GM19395 (cell line): ENCODE results near the gene MIEN1.
"Not testable (repeated sequence)": the region's sequence is repeated elsewhere in the genome, so short reads cannot be mapped to it uniquely, and the experiment has no call there.

Experiments
- ATAC-seq: cut with Tn5 transposase; IDR thresholded peaks from one replicate; pipeline ENCODE4 v1.9.1; 2021; ENCODE audit warnings: mild to moderate bottlenecking, moderate library complexity; ENCODE audit not compliant: unreplicated experiment

Gene MIEN1

DNA sequence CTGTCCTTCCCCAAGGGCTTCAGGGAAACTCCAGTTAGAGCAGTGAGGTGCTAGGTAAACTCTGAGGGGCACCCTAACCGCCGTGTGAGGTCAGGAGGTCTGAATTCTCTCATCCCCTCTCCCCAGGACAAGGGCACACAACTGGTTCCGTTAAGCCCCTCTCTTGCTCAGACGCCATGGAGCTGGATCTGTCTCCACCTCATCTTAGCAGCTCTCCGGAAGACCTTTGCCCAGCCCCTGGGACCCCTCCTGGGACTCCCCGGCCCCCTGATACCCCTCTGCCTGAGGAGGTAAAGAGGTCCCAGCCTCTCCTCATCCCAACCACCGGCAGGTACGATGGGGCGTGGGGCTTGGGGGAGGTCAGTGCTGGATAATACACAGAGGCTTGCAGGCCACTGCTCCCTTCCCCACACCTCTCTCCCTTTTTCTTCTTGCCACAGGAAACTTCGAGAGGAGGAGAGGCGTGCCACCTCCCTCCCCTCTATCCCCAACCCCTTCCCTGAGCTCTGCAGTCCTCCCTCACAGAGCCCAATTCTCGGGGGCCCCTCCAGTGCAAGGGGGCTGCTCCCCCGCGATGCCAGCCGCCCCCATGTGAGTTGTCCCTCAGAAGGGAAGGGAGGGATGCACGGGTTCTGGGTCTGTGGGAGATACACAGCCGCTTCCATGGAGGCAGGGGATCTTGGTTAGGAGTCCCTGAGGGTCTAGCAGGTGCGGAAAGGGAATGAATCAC lies 12.0 kb upstream of the MIEN1 start:
- ATAC-seq = no peak

DNA sequence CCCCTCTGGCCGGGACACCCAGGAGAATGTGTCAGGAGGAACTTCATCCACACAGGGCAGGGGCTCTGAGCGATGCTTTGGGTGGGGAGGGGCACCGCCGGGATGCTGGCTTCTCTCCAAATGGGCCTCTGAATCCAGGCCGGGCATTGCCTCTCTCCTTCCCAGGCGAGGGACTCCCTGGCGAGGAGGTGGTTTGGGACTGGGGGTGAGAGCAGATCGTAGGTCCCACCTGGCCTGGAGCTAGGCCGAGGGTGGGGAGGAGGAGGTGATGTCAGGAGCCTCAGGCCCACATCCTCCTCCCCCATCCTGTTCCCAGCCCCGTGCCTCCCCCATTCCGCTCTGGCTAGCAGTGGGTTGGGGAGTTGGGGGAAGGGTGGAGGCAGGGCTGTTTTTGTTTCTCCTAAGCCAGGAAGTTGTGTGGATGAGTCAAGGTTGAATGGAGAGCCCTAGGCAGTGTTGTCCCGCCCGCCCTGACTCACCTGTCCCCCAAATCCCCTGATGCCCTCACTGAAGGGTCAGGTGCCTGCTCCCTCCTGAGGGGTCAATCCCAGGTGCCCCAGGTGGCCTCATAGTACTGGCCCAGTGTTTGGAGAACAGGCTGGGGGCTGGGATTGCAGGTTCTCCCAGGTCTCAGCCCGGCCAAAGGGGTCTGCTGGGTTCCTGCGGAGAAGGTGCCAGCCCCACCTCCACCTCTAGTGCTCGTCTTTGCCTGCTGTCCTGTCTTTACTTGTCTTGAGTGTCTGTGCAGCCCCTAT lies 10.2 kb upstream of the MIEN1 start:
- ATAC-seq = no peak

DNA sequence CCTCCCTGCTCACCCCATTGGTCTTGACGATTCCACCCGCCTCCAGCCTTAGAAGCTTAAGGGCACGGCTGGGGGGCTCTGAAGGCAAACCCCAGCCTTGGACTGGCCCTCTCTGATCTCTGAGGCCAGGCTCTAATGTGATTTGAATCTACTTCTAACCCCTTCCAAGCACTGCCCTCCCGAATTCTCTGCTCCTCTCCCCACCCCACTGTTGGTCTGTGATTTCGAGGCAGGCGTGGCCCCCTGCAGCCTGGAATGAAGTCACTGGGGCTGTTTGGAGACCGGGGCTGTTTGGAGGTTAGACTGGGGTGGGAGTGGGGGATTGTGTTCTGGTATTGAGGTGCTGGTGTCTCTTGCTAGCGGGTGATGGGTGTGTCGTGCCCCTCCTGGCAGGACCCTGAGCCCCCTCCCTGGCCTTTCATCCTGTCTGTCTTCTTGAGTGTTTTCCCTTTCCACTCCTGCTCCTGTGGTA lies 9.6 kb upstream of the MIEN1 start:
- no peak for ATAC-seq

DNA sequence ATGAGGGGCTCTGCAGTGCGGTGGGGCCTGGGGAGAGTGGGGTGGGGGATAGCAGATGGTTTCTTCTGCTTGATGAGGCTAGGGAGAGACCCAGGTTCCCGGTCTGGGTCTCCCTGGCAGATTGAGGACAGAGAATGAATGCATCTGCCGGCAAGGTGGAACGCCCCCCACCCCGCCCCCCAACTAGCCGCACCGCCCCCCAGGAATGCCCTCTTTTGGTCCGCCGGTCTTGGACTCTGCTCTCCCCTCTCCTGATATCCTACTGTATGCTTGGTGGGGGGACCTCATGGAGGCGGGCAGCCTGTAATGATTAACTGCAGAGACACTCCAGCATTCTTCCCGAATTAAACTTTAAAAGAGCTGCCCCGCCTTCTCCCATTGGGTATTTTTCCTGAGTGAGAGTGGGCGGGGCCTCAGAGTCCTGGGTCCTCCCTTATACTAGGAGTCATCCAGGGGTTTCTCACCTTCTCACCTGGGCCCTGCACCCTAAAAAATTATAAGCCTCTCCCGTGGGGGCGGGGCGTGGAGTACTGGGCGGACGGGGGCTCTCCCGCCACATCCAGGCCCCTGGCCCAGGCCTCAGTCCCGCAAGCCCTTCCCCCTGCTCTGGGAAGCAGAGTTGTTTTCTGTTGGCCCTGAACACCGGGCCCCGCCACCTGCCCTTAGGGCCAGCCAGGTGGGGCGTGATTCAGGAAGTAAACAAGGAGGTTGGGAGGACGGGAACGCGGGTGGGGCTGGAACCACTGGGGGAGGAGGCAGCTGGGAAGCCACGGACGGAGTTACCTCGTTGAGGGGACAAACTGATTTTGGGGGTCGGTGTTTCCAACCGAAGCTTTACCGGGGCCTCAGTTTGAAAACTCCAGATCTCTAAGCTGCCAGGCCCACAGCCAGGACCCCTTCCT lies 8.9 kb upstream of the MIEN1 start:
- no peak for ATAC-seq

DNA sequence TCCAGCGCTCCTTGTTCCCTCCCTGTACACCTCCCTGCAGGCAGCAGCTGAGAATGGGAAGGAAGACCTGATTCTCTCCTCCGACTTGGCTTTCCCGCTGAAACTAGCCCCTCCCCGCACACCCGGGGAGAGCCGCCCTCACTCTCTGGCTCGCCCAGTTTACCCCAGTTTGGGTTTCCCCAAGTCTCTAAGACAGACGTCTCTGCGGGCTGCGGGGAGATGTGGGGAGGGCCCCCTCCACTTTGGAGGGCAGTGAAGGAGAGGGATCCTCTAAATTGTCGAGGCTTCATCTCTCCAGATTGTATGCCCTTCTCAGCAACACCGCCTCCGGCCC lies 8.2 kb upstream of the MIEN1 start:
- no peak for ATAC-seq

DNA sequence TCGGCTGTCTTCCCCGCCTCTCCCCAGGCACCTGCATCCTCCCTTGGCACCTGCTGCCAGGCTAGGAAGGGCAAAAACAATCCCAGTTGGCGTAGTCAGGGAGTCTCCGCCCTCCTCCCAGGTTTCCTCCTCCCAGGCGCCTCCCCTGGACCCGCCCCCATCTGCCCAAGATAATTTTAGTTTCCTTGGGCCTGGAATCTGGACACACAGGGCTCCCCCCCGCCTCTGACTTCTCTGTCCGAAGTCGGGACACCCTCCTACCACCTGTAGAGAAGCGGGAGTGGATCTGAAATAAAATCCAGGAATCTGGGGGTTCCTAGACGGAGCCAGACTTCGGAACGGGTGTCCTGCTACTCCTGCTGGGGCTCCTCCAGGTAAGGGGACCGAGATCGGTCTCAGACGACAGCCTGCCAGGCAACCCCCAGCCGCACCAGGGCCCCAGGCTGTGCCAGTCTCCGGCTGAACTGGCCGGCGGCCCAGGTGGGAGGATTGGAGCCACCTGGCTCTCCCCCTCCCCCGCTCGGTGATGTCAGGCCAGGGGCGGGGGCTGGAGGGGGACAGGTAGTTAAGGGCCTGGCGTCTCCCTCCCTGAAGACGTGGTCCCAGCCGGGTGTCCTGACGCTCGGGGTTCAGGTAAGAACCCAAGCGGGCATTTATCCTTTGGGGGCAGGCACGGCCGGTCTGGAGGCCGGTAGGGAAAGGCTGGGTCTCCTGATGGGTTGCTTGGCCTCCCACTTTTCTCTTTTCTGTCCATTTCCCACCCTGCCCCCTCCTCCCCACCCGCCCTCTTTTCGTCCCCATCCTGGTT lies 7.6 kb upstream of the MIEN1 start, which contains the start of gene GRB7:
TSS of gene GRB7 (plus strand) at position 179 of the 808 bp plus-strand sequence. CDS start 4,364 bp downstream, outside the sequence.
- no peak for ATAC-seq

DNA sequence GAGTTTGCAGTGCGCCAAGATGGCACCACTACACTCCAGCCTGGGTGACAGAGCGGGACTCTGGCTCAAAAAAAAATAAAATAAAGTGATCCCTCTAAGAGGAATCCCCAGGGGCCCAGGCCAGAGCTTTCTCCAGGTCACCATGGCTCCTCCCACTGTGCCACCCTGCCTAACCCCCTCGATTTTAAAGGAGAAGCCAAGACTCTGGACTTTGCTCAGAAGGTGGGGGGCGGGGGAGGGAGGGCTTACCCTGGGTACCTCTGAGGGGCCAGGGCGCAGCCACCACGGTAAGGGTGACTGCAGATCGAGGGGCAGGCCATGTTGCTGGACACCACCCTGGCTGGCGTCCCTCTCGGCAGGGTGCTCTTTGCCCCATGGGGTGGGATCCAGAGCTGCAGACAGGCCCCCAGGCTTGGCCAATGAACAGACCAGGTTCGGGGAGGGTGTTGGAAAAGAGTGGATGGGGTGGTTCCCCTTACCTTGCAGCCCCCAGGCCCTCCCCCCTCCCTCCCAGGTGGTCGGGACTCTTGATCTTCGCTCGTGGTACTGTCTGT lies 7.0 kb upstream of the MIEN1 start:
- no peak for ATAC-seq

DNA sequence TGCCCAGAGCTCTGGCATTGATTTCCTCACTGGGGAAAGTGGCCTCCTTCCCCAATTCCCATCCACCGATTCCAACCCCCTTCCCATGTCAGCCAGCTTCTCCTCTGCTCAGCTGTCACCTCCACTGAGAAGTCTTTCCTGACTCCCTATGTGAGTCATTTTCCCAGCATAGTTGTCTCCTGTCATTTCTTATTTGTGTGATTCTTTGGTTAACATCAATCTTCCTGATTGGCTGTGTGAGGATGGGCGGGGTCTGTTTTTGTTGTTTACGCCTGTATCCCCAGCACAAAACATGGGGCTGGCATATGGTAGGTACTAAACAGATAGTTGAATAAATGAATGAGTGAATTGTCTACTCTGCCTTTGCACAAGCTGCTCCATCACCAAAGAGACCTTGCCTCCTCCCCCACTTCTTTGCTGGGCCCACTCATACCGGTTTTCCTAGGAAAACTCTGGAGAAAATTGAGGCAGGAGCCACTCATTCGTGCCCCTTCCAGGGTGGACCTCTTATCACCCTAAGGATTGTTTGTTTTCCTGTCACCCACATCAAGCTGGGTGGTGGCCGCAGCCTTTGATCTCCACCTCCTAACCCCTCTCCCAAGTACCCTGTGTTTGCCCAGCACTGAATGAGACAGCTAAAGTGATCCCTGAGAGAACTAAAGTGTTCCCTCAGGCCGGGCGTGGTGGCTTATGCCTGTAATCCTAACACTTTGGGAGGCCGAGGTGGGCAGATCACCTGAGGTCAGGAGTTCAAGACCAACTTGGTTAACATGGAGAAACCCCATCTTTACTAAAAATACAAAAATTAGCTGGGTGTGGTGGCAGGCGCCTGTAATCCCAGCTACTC lies 6.2 kb upstream of the MIEN1 start:
- no peak for ATAC-seq

DNA sequence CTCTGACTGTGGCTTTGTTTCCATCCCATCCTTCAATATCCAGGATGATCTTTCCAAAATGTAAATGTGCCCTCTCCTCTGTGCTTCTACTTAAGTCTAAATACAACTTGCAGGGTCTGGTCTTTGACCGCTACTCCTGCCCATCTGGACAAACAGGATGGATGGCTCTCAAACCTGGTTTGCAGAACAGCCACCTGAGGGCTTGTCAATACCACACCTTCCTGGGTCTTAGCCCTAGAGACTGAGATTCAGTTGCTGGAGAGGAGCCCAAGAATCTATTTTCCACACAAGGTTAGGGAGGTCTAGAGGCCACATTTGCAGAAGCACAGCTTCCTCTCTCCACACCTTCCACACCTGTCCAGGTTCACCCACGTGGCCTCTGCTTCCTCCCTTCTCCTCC lies 5.5 kb upstream of the MIEN1 start:
- no peak for ATAC-seq

DNA sequence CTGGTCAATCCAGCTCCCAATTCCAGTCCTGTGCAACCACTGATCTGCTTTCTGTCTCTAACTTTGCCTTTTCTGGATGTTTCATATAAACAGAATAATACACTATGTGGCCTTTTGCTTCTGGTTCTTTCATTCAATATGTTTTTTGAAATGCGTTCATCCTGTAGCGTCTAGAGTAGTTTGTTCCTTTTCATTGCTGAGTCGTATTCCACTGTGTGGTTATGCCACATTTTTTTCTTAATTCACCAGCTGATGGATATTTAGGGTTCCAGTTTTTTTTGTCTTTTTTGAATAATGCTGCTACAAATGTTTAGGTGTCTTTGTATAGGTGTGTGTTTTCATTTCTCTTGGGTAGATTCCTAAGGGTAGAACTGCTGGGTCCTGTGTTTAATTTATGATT lies 2.3 kb upstream of the MIEN1 start:
- ATAC-seq = no peak

DNA sequence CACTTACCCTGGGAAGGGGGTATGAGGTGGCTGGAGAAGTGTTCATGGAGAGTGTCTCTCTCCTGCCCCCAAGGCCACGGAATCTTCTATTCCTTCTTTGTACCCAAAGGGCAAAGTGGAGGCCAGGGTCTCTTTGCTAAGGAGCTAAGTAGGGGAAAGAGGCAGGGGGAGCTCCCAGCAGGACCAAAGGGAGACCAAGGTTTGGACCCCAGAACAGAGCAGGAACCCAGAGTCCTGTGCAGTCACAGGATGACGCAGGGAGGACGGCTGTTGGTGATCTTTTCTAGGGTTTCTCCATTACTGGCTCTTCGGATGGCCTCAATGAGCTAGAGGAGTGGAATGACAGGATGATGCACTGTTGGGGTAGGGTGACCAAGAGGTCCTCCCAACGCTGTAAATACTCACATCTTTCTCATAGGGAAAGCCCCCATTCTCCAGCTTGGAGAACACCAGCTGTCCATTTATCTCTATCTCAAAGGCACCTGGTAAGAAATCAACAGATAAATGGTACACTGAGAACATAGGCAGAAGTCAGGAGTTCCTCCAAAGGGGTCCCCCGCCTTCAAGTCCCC lies 966 bp downstream of the MIEN1 start:
- no peak for ATAC-seq

DNA sequence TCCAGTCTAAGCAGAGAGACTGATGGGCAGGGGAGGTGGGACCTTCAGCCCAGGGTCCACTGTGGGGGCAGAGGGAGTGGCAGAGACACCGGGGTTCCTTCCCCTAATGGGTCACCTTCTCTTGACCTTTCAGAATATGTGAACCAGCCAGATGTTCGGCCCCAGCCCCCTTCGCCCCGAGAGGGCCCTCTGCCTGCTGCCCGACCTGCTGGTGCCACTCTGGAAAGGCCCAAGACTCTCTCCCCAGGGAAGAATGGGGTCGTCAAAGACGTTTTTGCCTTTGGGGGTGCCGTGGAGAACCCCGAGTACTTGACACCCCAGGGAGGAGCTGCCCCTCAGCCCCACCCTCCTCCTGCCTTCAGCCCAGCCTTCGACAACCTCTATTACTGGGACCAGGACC lies 2.8 kb downstream of the MIEN1 start:
- ATAC-seq = no peak

DNA sequence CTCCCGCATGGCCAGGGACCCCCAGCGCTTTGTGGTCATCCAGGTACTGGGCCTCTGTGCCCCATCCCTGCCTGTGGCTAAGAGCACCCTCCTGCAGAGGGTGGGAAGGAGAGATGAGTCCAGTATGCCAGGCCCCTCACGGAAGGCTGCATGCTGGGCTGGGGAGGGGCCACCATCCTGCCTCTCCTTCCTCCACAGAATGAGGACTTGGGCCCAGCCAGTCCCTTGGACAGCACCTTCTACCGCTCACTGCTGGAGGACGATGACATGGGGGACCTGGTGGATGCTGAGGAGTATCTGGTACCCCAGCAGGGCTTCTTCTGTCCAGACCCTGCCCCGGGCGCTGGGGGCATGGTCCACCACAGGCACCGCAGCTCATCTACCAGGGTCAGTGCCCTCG lies 3.7 kb downstream of the MIEN1 start:
- ATAC-seq = no peak

DNA sequence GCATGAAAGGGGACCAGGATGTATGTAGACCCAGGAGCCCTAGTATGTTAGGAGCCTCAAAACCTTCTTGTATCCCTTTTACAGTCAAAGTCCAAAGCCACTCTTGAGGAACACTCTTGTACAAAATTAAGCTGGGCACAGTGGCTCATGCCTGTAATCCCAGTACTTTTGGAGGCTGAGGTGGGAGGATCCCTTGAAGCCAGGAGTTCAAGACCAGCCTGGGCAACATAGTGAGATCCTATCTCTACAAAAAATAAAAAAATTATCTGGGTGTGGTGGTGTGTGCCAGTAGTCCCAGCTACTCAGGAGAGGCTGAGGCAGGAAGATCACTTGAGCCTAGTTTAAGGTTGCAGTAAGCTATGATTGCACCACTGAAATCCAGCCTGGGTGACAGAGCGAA lies 4.4 kb downstream of the MIEN1 start:
- ATAC-seq = not testable (repeated sequence)

DNA sequence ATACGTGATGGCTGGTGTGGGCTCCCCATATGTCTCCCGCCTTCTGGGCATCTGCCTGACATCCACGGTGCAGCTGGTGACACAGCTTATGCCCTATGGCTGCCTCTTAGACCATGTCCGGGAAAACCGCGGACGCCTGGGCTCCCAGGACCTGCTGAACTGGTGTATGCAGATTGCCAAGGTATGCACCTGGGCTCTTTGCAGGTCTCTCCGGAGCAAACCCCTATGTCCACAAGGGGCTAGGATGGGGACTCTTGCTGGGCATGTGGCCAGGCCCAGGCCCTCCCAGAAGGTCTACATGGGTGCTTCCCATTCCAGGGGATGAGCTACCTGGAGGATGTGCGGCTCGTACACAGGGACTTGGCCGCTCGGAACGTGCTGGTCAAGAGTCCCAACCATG lies 5.6 kb downstream of the MIEN1 start:
- ATAC-seq = no peak

DNA sequence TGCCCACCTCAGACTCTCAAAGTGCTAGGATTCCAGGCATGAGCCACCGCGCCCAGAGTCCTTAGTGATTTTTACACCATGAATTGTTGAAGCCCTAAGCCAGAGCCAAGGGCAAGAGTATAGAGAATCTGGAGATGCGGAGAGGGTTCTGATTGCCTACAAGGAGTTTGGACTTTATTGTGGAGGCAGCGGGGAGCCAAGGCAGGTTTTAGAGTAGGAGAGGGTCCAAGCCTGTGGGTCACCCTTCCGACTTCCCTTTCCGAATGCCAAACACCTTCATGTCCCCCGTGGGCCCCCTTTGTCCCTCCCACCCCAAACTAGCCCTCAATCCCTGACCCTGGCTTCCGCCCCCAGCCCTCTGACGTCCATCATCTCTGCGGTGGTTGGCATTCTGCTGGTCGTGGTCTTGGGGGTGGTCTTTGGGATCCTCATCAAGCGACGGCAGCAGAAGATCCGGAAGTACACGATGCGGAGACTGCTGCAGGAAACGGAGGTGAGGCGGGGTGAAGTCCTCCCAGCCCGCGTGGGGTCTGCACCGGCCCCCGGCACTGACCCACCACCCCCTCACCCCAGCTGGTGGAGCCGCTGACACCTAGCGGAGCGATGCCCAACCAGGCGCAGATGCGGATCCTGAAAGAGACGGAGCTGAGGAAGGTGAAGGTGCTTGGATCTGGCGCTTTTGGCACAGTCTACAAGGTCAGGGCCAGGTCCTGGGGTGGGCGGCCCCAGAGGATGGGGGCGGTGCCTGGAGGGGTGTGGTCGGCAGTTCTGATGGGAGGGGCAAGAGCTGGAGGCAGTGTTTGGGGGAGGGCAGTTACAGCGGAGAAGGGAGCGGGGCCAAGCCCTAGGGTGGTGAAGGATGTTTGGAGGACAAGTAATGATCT lies 7.1 kb downstream of the MIEN1 start:
- ATAC-seq = no peak

DNA sequence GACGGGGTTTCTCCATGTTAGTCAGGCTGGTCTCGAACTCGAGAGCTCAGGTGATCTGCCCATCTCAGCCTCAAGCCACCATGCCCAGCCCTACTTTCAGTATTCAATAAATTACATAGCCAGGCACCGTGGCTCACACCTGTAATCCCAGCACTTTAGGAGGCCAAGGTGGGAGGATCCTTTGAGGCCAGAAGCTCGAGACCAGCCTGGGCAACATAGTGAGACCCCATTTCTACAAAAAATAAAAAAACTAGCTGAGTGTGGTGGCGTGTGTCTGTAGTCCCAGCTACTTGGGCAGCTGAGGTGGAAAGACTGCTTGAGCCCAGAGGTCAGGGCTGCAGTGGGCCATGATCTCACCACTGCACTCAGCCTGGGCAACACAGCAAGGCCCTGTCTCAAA lies 8.2 kb downstream of the MIEN1 start:
- ATAC-seq = no peak
